Naive thymus-derived CD8-positive, alpha-beta T cell (primary cell): ENCODE results near the gene EPHA3. TPM values are rescaled to one million over a fixed set of nuclear protein-coding genes. Genes with fewer than 3 reads are reported as not detected.

Experiments
- ATAC-seq, 2 donors: fragments of 150-1000 bp; cut with Tn5 transposase in 1 of 2; sonication (Bioruptor Pico), chemical (Tn5 transposase) in 1 of 2; 1 replicate in 1 of 2; 2 replicates in 1 of 2; pipeline ENCODE4 v1.10.0; 2021; ENCODE audit warnings: mild to moderate bottlenecking in 2 of 2, moderate library complexity in 2 of 2
- POLR2A ChIA-PET: fragments of 350-600 bp; sonication (Branson Sonifier 250); formaldehyde crosslinking; loops from one replicate; lab custom pipeline; 2021; ENCODE audit warnings: antibody characterized with exemption; lab: Charles Lee
- DNase-seq, 10 donors: peaks; one replicate each; pipeline versions ENCODE4 v3.0.0 to v3.0.0-alpha.2; 2020 to 2022
- H3K27ac Mint-ChIP-seq, 10 donors: one replicate each; pipeline ENCODE4 v1.8.0; 2020 to 2022; ENCODE audit warnings: mild to moderate bottlenecking in 10 of 10, mixed read lengths in 10 of 10, moderate library complexity in 4 of 10, inconsistent platforms in 1 of 10
- H3K27me3 Mint-ChIP-seq, 5 donors: one replicate each; pipeline ENCODE4 v1.8.0; 2021 to 2022; ENCODE audit warnings: mixed read lengths in 5 of 5
- H3K36me3 Mint-ChIP-seq, 3 donors: one replicate each; pipeline ENCODE4 v1.8.0; 2020 to 2022; ENCODE audit warnings: mixed read lengths in 3 of 3, mild to moderate bottlenecking in 2 of 3, inconsistent platforms in 1 of 3
- H3K4me1 Mint-ChIP-seq, 4 donors: one replicate each; pipeline ENCODE4 v1.8.0; 2021 to 2022; ENCODE audit warnings: mixed read lengths in 4 of 4
- H3K4me3 Mint-ChIP-seq, 10 donors: one replicate each; pipeline ENCODE4 v1.8.0; 2020 to 2022; ENCODE audit warnings: mild to moderate bottlenecking in 10 of 10, mixed read lengths in 10 of 10, moderate library complexity in 6 of 10, inconsistent platforms in 1 of 10
- H3K9me3 Mint-ChIP-seq, 9 donors: one replicate each; pipeline ENCODE4 v1.8.0; 2020 to 2022; ENCODE audit warnings: mixed read lengths in 9 of 9, mild to moderate bottlenecking in 3 of 9, inconsistent platforms in 1 of 9, moderate library complexity in 1 of 9
- polyA plus RNA-seq, 3 donors: library from polyadenylated mRNA; unstranded; fragments of 300-500 nt; fragmentation: Illumina TruSeq; gene quantifications; one replicate each; pipeline ENCODE4 v1.2.3, GENCODE V29; 2021
- total RNA-seq, 8 experiments: library from RNA in 2 of 8; stranded (reverse) in 2 of 8; gene quantifications; one replicate each; pipeline ENCODE4 v1.2.3 and lab custom pipeline; 2021 to 2026

EPHA3 gene
- total and polyA plus RNA-seq, 5 experiments from 2014 or later: not detected

- Mint-ChIP-seq H3K27me3 (no peaks in the 10 kb centered on the region), H3K36me3 (no peaks in the 10 kb centered on the region), H3K27ac (no peak overlapping the region), H3K9me3 (peaks cover 0 to 8% (median 2%) of the 10 kb centered on the region in 9 donors), H3K4me1 (no peaks in the 10 kb centered on the region), H3K4me3 (no peak overlapping the region)
- ATAC-seq (no peak), DNase-seq (no peak)
- POLR2A ChIA-PET: no interaction called here
Observed at GRCh38 chr3:89252016-89252415, 144.6 kb downstream of the EPHA3 start.

- DNase-seq (no peak), ATAC-seq (no peak)
- POLR2A ChIA-PET: no interaction called here
- Mint-ChIP-seq H3K9me3 (peaks cover 0 to 8% (median 4%) of the 10 kb centered on the region in 9 donors), H3K27ac (no peak overlapping the region), H3K4me3 (no peak overlapping the region), H3K27me3 (no peaks in the 10 kb centered on the region), H3K4me1 (no peaks in the 10 kb centered on the region), H3K36me3 (no peaks in the 10 kb centered on the region)
Observed at GRCh38 chr3:89252860-89253259, 145.4 kb downstream of the EPHA3 start.

GRCh38 chr3:89256395-89256794 lies 149.0 kb downstream of the EPHA3 start:
- H3K9me3 Mint-ChIP-seq: peaks cover 0 to 14% (median 5%) of the 10 kb centered on the region in 9 donors
- POLR2A ChIA-PET: no interaction called here
- no peaks in the 10 kb centered on the region for H3K27me3 Mint-ChIP-seq
- H3K4me1 Mint-ChIP-seq: no peaks in the 10 kb centered on the region
- ATAC-seq (no peak), DNase-seq (no peak)
- no peak overlapping the region for H3K4me3 Mint-ChIP-seq
- H3K36me3 Mint-ChIP-seq: no peaks in the 10 kb centered on the region
- no peak overlapping the region for H3K27ac Mint-ChIP-seq

GRCh38 chr3:89256882-89257281 lies 149.5 kb downstream of the EPHA3 start:
- POLR2A ChIA-PET: no interaction called here
- Mint-ChIP-seq H3K4me3 (no peak overlapping the region), H3K36me3 (no peaks in the 10 kb centered on the region), H3K9me3 (peaks cover 0 to 16% (median 5%) of the 10 kb centered on the region in 9 donors), H3K27me3 (no peaks in the 10 kb centered on the region), H3K27ac (no peak overlapping the region), H3K4me1 (no peaks in the 10 kb centered on the region)
- DNase-seq (no peak), ATAC-seq (no peak)

- Mint-ChIP-seq H3K9me3 (peaks cover 0 to 16% (median 6%) of the 10 kb centered on the region in 9 donors), H3K36me3 (no peaks in the 10 kb centered on the region), H3K27ac (no peak overlapping the region), H3K4me1 (no peaks in the 10 kb centered on the region), H3K4me3 (no peak overlapping the region), H3K27me3 (no peaks in the 10 kb centered on the region)
- DNase-seq: no peak
- no peak for ATAC-seq
- POLR2A ChIA-PET: no interaction called here
Observed at GRCh38 chr3:89260721-89261120, 153.3 kb downstream of the EPHA3 start.

- no peaks in the 10 kb centered on the region for H3K4me1 Mint-ChIP-seq
- no peaks in the 10 kb centered on the region for H3K36me3 Mint-ChIP-seq
- peaks cover 0 to 16% (median 6%) of the 10 kb centered on the region in 9 donors for H3K9me3 Mint-ChIP-seq
- ATAC-seq: no peak
- POLR2A ChIA-PET: no interaction called here
- H3K27me3 Mint-ChIP-seq: no peaks in the 10 kb centered on the region
- no peak overlapping the region for H3K4me3 Mint-ChIP-seq
- H3K27ac Mint-ChIP-seq: no peak overlapping the region
- DNase-seq: no peak
Observed at GRCh38 chr3:89261673-89262072, 154.3 kb downstream of the EPHA3 start.

DNA sequence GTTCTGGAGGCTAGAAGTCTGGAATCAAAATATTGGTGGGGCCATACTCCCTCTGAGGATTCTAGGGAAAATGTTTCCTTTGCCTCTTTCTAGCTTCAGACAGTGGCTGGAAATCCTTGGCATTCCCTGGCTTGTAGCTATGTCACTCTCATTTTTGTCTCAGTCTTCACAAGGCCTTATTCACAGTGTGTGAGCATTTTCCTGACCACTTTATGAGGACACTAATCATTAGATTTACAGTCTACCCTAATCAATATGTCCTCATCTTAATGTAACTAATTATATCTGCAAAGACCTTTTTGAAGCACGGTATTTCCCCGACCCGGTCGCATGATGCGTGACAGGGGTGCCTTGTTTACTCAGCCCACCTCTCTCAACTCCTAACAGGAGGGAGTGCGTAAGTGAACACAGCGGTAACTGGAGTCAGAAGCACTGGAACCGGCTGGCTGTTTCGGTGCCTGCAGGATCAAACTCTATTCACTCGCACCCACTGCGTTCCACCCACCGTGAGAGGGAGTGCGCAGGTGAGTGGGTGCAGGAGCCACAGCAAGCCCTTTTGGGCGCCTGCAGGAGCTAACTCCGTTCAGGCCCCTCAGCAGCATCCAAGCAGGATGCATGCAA lies 155.0 kb downstream of the EPHA3 start:
- H3K36me3 Mint-ChIP-seq: no peaks in the 10 kb centered on the region
- POLR2A ChIA-PET: no interaction called here
- H3K4me1 Mint-ChIP-seq: no peaks in the 10 kb centered on the region
- H3K4me3 Mint-ChIP-seq: no peak overlapping the region
- DNase-seq (no peak), ATAC-seq (no peak)
- peaks cover 0 to 16% (median 2%) of the 10 kb centered on the region in 9 donors for H3K9me3 Mint-ChIP-seq
- no peaks in the 10 kb centered on the region for H3K27me3 Mint-ChIP-seq
- no peak overlapping the region for H3K27ac Mint-ChIP-seq

DNA sequence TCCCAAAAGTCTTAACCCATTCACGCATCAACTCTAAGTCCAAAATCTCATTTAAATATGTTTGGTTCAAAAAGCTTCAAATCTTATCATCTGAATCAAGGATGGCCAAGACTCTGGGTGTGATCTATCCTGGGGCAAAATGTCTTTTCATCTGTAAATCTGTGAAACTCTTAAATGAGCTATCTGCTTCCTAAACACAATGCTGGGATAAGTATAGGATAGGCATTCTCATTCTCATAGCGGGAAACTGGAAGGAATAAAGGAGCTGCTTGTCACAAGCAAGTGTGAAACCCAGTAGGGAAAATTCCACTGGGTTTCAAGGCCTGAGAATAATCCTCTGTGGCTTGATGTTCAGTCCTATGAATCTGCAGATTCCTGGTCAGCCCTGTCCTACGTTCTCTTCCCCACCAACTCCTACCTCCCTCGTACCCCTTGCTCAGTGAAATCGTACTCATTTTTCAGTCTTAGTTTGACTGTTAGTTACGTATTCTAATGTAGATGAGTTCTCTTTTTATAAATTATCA lies 156.7 kb downstream of the EPHA3 start:
- POLR2A ChIA-PET: no interaction called here
- Mint-ChIP-seq H3K4me1 (no peaks in the 10 kb centered on the region), H3K27ac (no peak overlapping the region), H3K9me3 (peaks cover 0 to 16% (median 4%) of the 10 kb centered on the region in 9 donors), H3K36me3 (no peaks in the 10 kb centered on the region), H3K4me3 (no peak overlapping the region), H3K27me3 (no peaks in the 10 kb centered on the region)
- ATAC-seq (no peak), DNase-seq (no peak)

- Mint-ChIP-seq H3K4me3 (no peak overlapping the region), H3K9me3 (peaks cover 0 to 9% (median 2%) of the 10 kb centered on the region in 9 donors), H3K27ac (no peak overlapping the region), H3K36me3 (no peaks in the 10 kb centered on the region), H3K4me1 (no peaks in the 10 kb centered on the region), H3K27me3 (no peaks in the 10 kb centered on the region)
- POLR2A ChIA-PET: no interaction called here
- DNase-seq (no peak), ATAC-seq (no peak)
Observed at GRCh38 chr3:89266074-89266473, 158.7 kb downstream of the EPHA3 start.

- no peak overlapping the region for H3K27ac Mint-ChIP-seq
- H3K36me3 Mint-ChIP-seq: no peaks in the 10 kb centered on the region
- DNase-seq (no peak), ATAC-seq (no peak)
- no peak overlapping the region for H3K4me3 Mint-ChIP-seq
- no peaks in the 10 kb centered on the region for H3K27me3 Mint-ChIP-seq
- POLR2A ChIA-PET: no interaction called here
- H3K9me3 Mint-ChIP-seq: peaks cover 0 to 8% (median 3%) of the 10 kb centered on the region in 9 donors
- H3K4me1 Mint-ChIP-seq: no peaks in the 10 kb centered on the region
Observed at GRCh38 chr3:89268059-89268458, 160.6 kb downstream of the EPHA3 start.

DNA sequence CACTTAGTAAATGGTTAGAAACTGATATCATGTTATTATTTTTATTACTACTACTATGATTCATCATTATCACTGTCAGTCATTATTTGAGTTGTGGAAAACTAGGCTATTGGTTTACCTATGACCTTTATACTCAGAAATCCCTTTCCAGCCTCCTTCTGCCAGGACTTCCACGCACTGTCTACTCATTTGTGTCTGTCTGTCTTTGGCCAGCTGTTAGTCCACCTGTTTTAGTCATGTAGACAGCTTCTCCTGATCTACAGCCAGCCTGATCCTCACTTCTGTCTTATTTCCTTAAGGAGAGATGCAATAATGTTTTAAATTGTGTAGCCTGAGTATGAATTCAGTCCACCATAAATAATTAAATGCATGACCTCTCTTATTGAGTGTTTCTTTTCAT lies 162.8 kb downstream of the EPHA3 start:
- Mint-ChIP-seq H3K27ac (no peak overlapping the region), H3K4me3 (no peak overlapping the region), H3K36me3 (no peaks in the 10 kb centered on the region), H3K27me3 (no peaks in the 10 kb centered on the region), H3K9me3 (peaks cover 0 to 7% (median 3%) of the 10 kb centered on the region in 9 donors), H3K4me1 (no peaks in the 10 kb centered on the region)
- POLR2A ChIA-PET: no interaction called here
- DNase-seq (no peak), ATAC-seq (no peak)

GRCh38 chr3:89275001-89275400 lies 167.6 kb downstream of the EPHA3 start:
- H3K36me3 Mint-ChIP-seq: no peaks in the 10 kb centered on the region
- H3K4me1 Mint-ChIP-seq: no peaks in the 10 kb centered on the region
- no peak overlapping the region for H3K4me3 Mint-ChIP-seq
- H3K9me3 Mint-ChIP-seq: peaks cover 0 to 7% (median 0%) of the 10 kb centered on the region in 9 donors
- POLR2A ChIA-PET: no interaction called here
- no peak for ATAC-seq
- no peak for DNase-seq
- H3K27me3 Mint-ChIP-seq: no peaks in the 10 kb centered on the region
- no peak overlapping the region for H3K27ac Mint-ChIP-seq

DNA sequence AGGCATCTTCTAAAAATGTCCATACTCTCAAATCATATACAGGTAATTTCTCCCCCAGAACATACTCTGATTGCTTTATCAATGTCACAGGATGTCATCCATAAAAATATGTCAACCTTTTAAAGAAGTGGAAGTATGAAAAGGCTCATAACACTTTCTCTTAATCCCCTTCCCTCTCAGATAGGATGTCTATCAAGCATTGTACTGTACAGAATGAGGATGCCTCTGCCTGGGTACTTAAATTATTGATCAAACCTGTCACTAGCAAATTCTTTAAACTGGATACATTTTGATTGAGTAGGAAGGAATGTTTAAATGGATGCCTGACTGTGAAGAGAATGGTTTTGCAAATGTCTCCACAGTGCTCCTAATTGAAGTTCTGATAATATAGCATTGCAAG lies 168.7 kb downstream of the EPHA3 start:
- Mint-ChIP-seq H3K27me3 (no peaks in the 10 kb centered on the region), H3K4me3 (no peak overlapping the region), H3K9me3 (peaks cover 0 to 7% (median 0%) of the 10 kb centered on the region in 9 donors), H3K4me1 (no peaks in the 10 kb centered on the region), H3K36me3 (no peaks in the 10 kb centered on the region), H3K27ac (no peak overlapping the region)
- no peak for DNase-seq
- POLR2A ChIA-PET: no interaction called here
- no peak for ATAC-seq
